GM21515 (cell line): ENCODE measurements around the gene NAP1L2.
"Not testable (repeated sequence)": the region's sequence is repeated elsewhere in the genome, so short reads cannot be mapped to it uniquely, and the experiment has no call there.

ENCODE experiments used
- ATAC-seq: cut with Tn5 transposase; IDR thresholded peaks from one replicate; pipeline ENCODE4 v1.9.1; 2021; ENCODE audit not compliant: unreplicated experiment

Gene NAP1L2

DNA sequence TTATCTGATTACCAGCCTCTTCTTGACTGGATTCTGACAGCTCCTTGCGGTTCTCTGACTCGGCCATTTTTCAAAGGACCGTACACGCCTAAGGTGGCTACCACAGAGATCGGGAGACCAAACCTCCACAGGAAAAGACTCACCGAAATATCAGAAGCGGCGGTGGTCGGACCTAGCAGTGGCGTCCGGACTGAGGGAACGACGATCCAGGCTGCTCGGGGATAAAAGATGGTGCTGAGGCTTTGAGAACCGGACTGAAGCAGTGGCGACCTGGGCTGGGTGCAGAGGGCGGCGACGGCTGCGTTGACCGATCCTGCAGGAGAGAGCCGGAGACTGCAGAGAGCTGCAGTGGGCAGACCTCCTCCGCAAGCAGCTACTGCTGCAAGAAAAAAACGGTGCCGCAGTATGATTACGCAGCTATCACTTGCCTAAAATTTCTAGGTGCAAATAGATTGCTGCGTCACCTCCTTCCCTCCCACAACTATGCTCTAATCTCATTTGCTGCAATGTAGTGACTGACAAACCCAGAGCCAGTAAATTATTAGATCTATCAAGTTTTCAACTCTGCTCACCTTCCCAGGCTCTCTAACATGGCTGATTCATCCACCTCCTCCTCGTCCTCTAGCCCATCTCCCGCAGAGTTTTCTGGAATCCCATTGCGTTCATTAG, at the start of gene NAP1L2:
Gene NAP1L2, minus strand, starts transcription at position 426 of the 669 bp plus-strand sequence. Its CDS starts 359 bp downstream, at position 67.
- no peak for ATAC-seq

GRCh38 chrX:73262991-73263390, 48.3 kb upstream of the NAP1L2 start:
- no peak for ATAC-seq

DNA sequence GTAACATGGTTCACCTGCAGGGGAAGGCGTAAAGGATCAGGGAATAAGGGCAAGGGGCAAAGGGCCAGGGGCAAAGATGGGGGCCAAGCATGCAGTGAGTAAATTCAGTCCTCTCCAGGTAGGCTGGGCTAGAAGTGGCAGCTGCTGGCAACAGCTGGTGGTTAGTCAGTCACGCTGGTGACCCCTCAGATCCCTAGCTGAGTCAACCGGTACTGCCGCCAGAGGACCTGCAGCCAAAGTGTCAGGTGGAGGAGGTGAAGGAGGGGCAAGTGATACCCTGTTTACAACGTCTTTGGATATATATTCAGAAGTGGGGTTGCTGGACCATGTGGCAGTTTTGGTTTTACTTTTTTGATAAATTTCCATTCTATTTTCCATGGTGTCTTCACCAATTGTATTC, 24.6 kb upstream of the NAP1L2 start:
- no peak for ATAC-seq

DNA sequence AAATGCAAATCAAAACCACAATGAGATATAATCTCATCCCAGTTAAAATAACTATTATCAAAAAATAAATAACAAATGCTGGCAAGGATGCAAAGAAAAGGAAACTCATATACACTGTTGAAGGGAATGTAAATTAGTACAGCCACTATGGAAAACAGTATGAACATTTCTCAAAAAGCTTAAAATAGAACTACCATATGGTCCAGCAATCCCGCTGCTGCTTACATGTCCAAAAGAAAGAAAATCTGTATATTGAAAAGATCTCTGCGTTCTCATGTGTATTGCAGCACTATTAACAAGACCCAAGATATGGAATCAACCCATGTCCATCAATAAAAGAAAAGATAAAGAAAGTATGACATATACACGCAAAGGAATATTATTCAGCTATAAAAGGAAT, 3.0 kb upstream of the NAP1L2 start:
- ATAC-seq: no peak

DNA sequence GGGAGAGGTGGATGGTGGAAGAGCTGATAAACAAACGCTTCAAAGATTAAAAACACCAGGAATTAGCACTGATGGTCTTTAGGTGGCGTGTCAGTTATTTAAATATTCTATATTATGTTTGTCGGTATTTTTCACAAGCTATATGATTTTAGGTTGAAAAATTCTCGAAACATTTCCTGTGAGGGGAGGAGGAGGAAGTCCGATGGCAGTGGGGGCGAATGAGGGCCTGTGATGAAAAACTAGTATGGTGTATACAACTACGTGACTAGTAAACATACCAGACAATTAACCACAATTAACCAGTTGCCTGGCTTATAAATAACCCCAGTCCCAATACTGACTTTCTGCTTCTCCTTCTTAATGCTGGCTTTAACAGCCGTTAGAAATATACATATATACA, 595 bp upstream of the NAP1L2 start:
- no peak for ATAC-seq

DNA sequence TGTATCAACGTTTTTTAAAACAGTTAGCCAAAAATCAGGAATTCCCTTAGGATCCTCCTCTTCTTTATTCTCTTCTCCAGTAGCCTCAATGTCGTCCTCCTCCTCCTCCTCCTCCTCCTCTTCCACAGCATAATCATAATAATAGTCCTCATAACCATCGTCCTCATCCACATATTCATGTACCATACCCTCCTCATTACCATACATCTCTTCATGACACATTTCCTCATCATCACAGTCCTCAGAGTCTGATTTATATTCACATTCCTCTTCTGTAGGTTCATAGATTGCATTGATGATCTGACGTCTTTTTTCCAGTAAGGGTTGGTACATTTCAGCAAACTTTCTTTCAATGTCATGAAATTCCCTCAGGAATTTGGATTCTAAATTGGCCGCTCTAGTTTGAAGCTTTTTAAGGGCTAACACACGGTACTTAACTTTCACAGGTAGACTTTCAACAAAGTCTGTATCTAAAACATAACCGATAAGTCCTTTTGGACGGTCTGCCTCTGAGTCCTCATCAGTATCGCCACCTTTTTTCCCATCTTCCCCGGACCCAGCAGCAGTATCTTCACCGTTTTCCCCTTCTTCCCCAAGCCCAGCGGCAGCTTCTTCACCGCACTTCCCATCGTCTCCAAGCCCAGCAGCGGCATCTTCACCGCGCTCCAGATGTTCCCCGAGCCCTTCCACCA, 771 bp downstream of the NAP1L2 start:
- ATAC-seq: no peak

- no peak for ATAC-seq
Measured at GRCh38 chrX:73206366-73206765, 8.3 kb downstream of the NAP1L2 start.

- no peak for ATAC-seq
Measured at GRCh38 chrX:73182502-73183114, 32.0 kb downstream of the NAP1L2 start.

DNA sequence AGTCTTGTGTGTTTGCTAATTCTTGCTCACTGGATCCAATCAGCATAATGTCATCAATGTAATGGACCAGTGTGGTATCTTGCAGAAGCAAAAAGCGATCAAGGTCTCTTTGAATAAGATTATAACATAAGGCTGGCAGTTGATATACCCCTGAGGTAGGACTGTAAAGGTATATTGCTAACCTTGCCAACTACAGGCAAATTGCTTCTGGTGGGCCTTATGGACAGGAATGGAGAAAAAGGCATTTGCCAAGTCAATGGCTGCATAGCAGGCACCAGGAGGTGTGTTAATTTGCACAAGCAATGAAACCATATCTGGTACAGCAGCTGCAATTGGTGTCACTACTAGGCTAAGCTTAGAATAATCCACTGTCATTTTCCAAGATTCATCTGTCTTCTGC, 45.7 kb downstream of the NAP1L2 start:
- ATAC-seq: not testable (repeated sequence)
